C4-2B (cell line): ENCODE results near the gene RABGAP1.

ENCODE experiments used
- H3K27ac ChIP-seq: fragments of 450-650 bp; 2 replicates; pipeline ENCODE4 v1.5.1; 2017
- CTCF ChIP-seq: fragments of 450-650 bp; conservative IDR thresholded peaks from 2 replicates; pipeline ENCODE4 v1.5.1; 2017; ENCODE audit warnings: mild to moderate bottlenecking
- ZFX ChIP-seq: fragments of 450-650 bp; IDR thresholded peaks from 2 replicates; pipeline ENCODE4 v1.6.1; 2017

Gene RABGAP1

DNA sequence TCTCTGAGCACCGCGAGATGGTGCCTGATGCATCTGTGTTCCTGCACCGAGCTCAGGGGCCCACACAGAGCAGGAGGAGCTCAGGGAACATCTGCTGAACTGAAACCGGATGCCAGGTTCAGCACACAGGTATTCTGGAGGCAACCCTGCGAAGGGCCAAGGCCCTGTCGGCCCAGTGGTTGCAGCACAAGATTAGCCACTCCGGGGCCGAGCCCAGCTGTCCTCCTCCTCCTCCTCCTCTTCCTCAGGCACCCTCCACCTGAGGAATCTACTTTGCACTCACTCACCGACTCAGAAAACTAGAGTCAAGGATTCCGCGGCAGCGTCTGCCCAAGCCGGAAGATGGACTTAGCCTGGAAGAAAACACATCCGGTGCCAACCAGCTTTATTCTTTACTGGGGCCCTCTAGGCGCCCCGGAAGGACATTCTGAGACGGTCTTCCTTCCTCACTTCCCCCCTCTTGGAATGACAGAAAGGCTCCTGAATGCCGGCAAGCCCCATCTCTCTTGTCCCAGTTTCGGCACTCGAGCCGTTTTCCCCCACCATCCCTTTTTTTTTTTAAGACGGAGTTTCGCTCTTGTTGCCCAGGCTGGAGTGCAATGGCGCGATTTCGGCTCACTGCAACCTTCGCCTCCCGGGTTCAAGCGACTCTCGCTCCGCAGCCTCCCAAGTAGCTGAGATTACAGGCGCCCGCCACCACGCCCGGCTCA is 27.7 kb upstream of the RABGAP1 start, which contains the start of gene ZBTB6:
ZBTB6 (minus strand) TSS at position 360 of the 710 bp plus-strand sequence. CDS start 1,251 bp downstream, outside the sequence.
- H3K27ac ChIP-seq, result peak within 1 kb of the TSS; percentile 79
- TF ChIP-seq ZFX (peak; percentile 94), CTCF (no peak)

- TF ChIP-seq ZFX (no peak), CTCF (no peak)
- no peak overlapping the region for H3K27ac ChIP-seq
Observed at GRCh38 chr9:122918310-122918709, 22.5 kb upstream of the RABGAP1 start.

GRCh38 chr9:122922713-122923112 is 18.1 kb upstream of the RABGAP1 start:
- H3K27ac ChIP-seq, result no peak overlapping the region
- TF ChIP-seq CTCF (no peak), ZFX (no peak)

GRCh38 chr9:122923947-122924346 is 16.9 kb upstream of the RABGAP1 start:
- H3K27ac ChIP-seq, result no peak overlapping the region
- no peak for TF ChIP-seq CTCF
- TF ChIP-seq ZFX, result no peak

- TF ChIP-seq CTCF, result no peak
- TF ChIP-seq ZFX, result no peak
- no peak overlapping the region for H3K27ac ChIP-seq
Observed at GRCh38 chr9:122929796-122930354, 10.9 kb upstream of the RABGAP1 start.

- H3K27ac ChIP-seq, result peak overlapping the region; percentile 88
- TF ChIP-seq ZFX (no peak), CTCF (no peak; the same call in 1 of the 2 replicates)
Observed at GRCh38 chr9:122930541-122931225, 10.1 kb upstream of the RABGAP1 start.
